OCI-LY1 (cell line): ENCODE data around the gene GALNT8.

ENCODE experiments used
- H2AFZ ChIP-seq: fragments of 200-600 bp; sonication (generic), shearing (Covaris generic); 2 replicates; pipeline ENCODE4 v1.6.0; 2014; ENCODE audit warnings: antibody characterized with exemption, mild to moderate bottlenecking, low read length
- H3F3A ChIP-seq: fragments of 200-600 bp; sonication (generic), shearing (Covaris generic); 2 replicates; pipeline ENCODE4 v1.6.0; 2014; ENCODE audit warnings: mild to moderate bottlenecking, antibody characterized with exemption, low read length, moderate library complexity; ENCODE audit not compliant: insufficient read depth
- H3K27ac ChIP-seq: fragments of 200-600 bp; sonication (generic); 2 replicates; pipeline ENCODE4 v1.5.1; 2014; ENCODE audit warnings: low read length, mixed run types, mild to moderate bottlenecking, low read depth; ENCODE audit not compliant: poor library complexity, severe bottlenecking
- H3K27me3 ChIP-seq: fragments of 200-600 bp; sonication (generic); 2 replicates; pipeline ENCODE4 v1.6.0; 2014; ENCODE audit warnings: antibody characterized with exemption, mild to moderate bottlenecking, low read length, moderate library complexity; ENCODE audit not compliant: insufficient read depth
- H3K36me3 ChIP-seq: fragments of 200-600 bp; sonication (generic); 2 replicates; pipeline ENCODE4 v1.6.1; 2014; ENCODE audit warnings: mild to moderate bottlenecking, antibody characterized with exemption, low read length, moderate library complexity, mixed read lengths; ENCODE audit not compliant: insufficient read depth
- H3K4me1 ChIP-seq: fragments of 200-600 bp; sonication (generic); 2 replicates; pipeline ENCODE4 v1.5.1; 2014; ENCODE audit warnings: mild to moderate bottlenecking, low read length, moderate library complexity; ENCODE audit not compliant: insufficient read depth, severe bottlenecking
- H3K4me2 ChIP-seq: fragments of 200-600 bp; sonication (generic), shearing (Covaris generic); 2 replicates; pipeline ENCODE4 v1.6.1; 2014; ENCODE audit warnings: low read length
- H3K4me3 ChIP-seq: fragments of 200-600 bp; sonication (generic); 2 replicates; pipeline ENCODE4 v1.5.1; 2014; ENCODE audit warnings: low read length, low read depth, mild to moderate bottlenecking, mixed read lengths; ENCODE audit not compliant: poor library complexity, severe bottlenecking
- H3K79me2 ChIP-seq: fragments of 200-600 bp; shearing (Covaris generic); 2 replicates; pipeline ENCODE4 v1.6.1; 2016; ENCODE audit warnings: mixed run types, low read length, mixed read lengths; ENCODE audit not compliant: insufficient read depth
- H3K9ac ChIP-seq: fragments of 200-600 bp; sonication (generic), shearing (Covaris generic); 2 replicates; pipeline ENCODE4 v1.6.1; 2014; ENCODE audit warnings: mild to moderate bottlenecking, low read length, mixed read lengths
- H3K9me2 ChIP-seq: fragments of 200-600 bp; sonication (generic), shearing (Covaris generic); 2 replicates; pipeline ENCODE4 v1.6.1; 2014; ENCODE audit warnings: low read depth, mild to moderate bottlenecking, low read length, mixed read lengths
- H3K9me3 ChIP-seq: fragments of 200-600 bp; shearing (Covaris generic); 2 replicates; pipeline ENCODE4 v1.6.1; 2014; ENCODE audit warnings: low read length, mixed read lengths
- H4K20me1 ChIP-seq: fragments of 200-600 bp; sonication (generic), shearing (Covaris generic); 2 replicates; pipeline ENCODE4 v1.6.0; 2016; ENCODE audit warnings: mild to moderate bottlenecking, low read length; ENCODE audit not compliant: insufficient read depth
- CTCF ChIP-seq: fragments of 200-600 bp; sonication (generic), shearing (Covaris generic); IDR thresholded peaks from 2 replicates; pipeline ENCODE4 v1.5.1; 2017; ENCODE audit warnings: mild to moderate bottlenecking, antibody characterized with exemption, low read length, moderate library complexity, mixed read lengths
- EZH2 ChIP-seq: fragments of 200-600 bp; sonication (generic), shearing (Covaris generic); IDR thresholded peaks from 2 replicates; pipeline ENCODE4 v1.8.0; 2017; ENCODE audit warnings: borderline replicate concordance, mixed run types, mild to moderate bottlenecking, antibody characterized with exemption, low read length, moderate library complexity, mixed read lengths

The GALNT8 gene

GRCh38 chr12:4784404-4785054 lies 64.3 kb downstream of the GALNT8 start:
- TF ChIP-seq EZH2 (no peak), CTCF (no peak)
- no peak overlapping the region for H2AFZ ChIP-seq
- no peaks in the 10 kb centered on the region for H4K20me1 ChIP-seq
- H3K9me2 ChIP-seq = no peaks in the 10 kb centered on the region
- no peaks in the 10 kb centered on the region for H3F3A ChIP-seq
- 0 out of 2 replicates have a peak, but pooled peaks cover 2% of the 10 kb centered on the region for H3K9me3 ChIP-seq
- H3K27ac ChIP-seq = no peak overlapping the region
- H3K36me3 ChIP-seq = no peaks in the 10 kb centered on the region
- H3K79me2 ChIP-seq = no peaks in the 10 kb centered on the region
- no peaks in the 10 kb centered on the region for H3K4me1 ChIP-seq
- no peak overlapping the region for H3K4me2 ChIP-seq
- no peak overlapping the region for H3K4me3 ChIP-seq
- H3K9ac ChIP-seq = no peak overlapping the region
- peaks cover 2% of the 10 kb centered on the region; the same call in 1 of the 2 replicates for H3K27me3 ChIP-seq

GRCh38 chr12:4786795-4787194 lies 66.6 kb downstream of the GALNT8 start:
- TF ChIP-seq EZH2 (no peak), CTCF (no peak)
- Histone ChIP-seq H3K9ac (no peak overlapping the region), H3K4me1 (no peaks in the 10 kb centered on the region), H3K36me3 (no peaks in the 10 kb centered on the region), H3K27me3 (no peaks in the 10 kb centered on the region; the same call in 1 of the 2 replicates), H3F3A (no peaks in the 10 kb centered on the region), H3K9me3 (0 out of 2 replicates have a peak, but pooled peaks cover 2% of the 10 kb centered on the region), H3K79me2 (no peaks in the 10 kb centered on the region), H3K4me3 (no peak overlapping the region), H3K27ac (no peak overlapping the region), H2AFZ (no peak overlapping the region), H3K4me2 (no peak overlapping the region), H4K20me1 (no peaks in the 10 kb centered on the region), H3K9me2 (no peaks in the 10 kb centered on the region)

- TF ChIP-seq EZH2 (no peak), CTCF (no peak)
- 0 out of 2 replicates have a peak, but pooled peaks cover 2% of the 10 kb centered on the region for H3K9me3 ChIP-seq
- H3K27me3 ChIP-seq = no peaks in the 10 kb centered on the region; the same call in 1 of the 2 replicates
- no peak overlapping the region for H3K27ac ChIP-seq
- no peak overlapping the region for H3K4me3 ChIP-seq
- no peaks in the 10 kb centered on the region for H4K20me1 ChIP-seq
- no peak overlapping the region for H2AFZ ChIP-seq
- H3K79me2 ChIP-seq = no peaks in the 10 kb centered on the region
- H3K9ac ChIP-seq = no peak overlapping the region
- H3K36me3 ChIP-seq = no peaks in the 10 kb centered on the region
- H3F3A ChIP-seq = no peaks in the 10 kb centered on the region
- no peaks in the 10 kb centered on the region for H3K4me1 ChIP-seq
- H3K4me2 ChIP-seq = no peak overlapping the region
- no peaks in the 10 kb centered on the region for H3K9me2 ChIP-seq
Measured at GRCh38 chr12:4787965-4788364, 67.8 kb downstream of the GALNT8 start.
